GM21381 (cell line): ENCODE data around the gene ANKS4B.
"Not testable (repeated sequence)": the region's sequence is repeated elsewhere in the genome, so short reads cannot be mapped to it uniquely, and the experiment has no call there.

Experiments
- ATAC-seq: cut with Tn5 transposase; IDR thresholded peaks from one replicate; pipeline ENCODE4 v1.9.1; 2021; ENCODE audit warnings: mild to moderate bottlenecking, moderate library complexity; ENCODE audit not compliant: unreplicated experiment

Gene ANKS4B

GRCh38 chr16:21233521-21234150, at the start of gene ANKS4B:
TSS of gene ANKS4B (plus strand) at chr16:21233699. CDS start at chr16:21233738, 39 bp downstream.
- ATAC-seq: no peak

GRCh38 chr16:21183995-21184394, 49.5 kb upstream of the ANKS4B start:
- ATAC-seq: no peak

GRCh38 chr16:21184834-21185233, 48.7 kb upstream of the ANKS4B start:
- ATAC-seq: no peak

- ATAC-seq: no peak
Measured at GRCh38 chr16:21185659-21186325, 47.7 kb upstream of the ANKS4B start.

- no peak for ATAC-seq
Measured at GRCh38 chr16:21186326-21186691, 47.2 kb upstream of the ANKS4B start.

GRCh38 chr16:21189311-21189710, 44.2 kb upstream of the ANKS4B start:
- ATAC-seq: no peak

GRCh38 chr16:21190013-21190412, 43.5 kb upstream of the ANKS4B start:
- no peak for ATAC-seq

- no peak for ATAC-seq
Measured at GRCh38 chr16:21190599-21190998, 42.9 kb upstream of the ANKS4B start.

- ATAC-seq: no peak
Measured at GRCh38 chr16:21192991-21193390, 40.5 kb upstream of the ANKS4B start.

- no peak for ATAC-seq
Measured at GRCh38 chr16:21194771-21195301, 38.7 kb upstream of the ANKS4B start.

GRCh38 chr16:21195330-21195729, 38.2 kb upstream of the ANKS4B start:
- ATAC-seq: not testable (repeated sequence)

- no peak for ATAC-seq
Measured at GRCh38 chr16:21197112-21197511, 36.4 kb upstream of the ANKS4B start.

- ATAC-seq: no peak
Measured at GRCh38 chr16:21197621-21198020, 35.9 kb upstream of the ANKS4B start.

GRCh38 chr16:21199607-21200218, 33.8 kb upstream of the ANKS4B start:
- no peak for ATAC-seq

GRCh38 chr16:21203155-21203797, 30.2 kb upstream of the ANKS4B start:
- ATAC-seq: no peak

- no peak for ATAC-seq
Measured at GRCh38 chr16:21205303-21205702, 28.2 kb upstream of the ANKS4B start.

- ATAC-seq: no peak
Measured at GRCh38 chr16:21206550-21206949, 26.9 kb upstream of the ANKS4B start.

GRCh38 chr16:21208446-21209230, 24.9 kb upstream of the ANKS4B start:
- ATAC-seq: no peak

GRCh38 chr16:21211486-21211885, 22.0 kb upstream of the ANKS4B start, which contains the start of gene ZP2:
TSS of gene ZP2 (minus strand) at chr16:21211574. CDS start at chr16:21211547, 27 bp downstream.
- no peak for ATAC-seq

GRCh38 chr16:21214086-21214485, 19.4 kb upstream of the ANKS4B start:
- no peak for ATAC-seq

- ATAC-seq: no peak
Measured at GRCh38 chr16:21217121-21217520, 16.4 kb upstream of the ANKS4B start.
